ENCODE measurements around the gene VOPP1. TPM values are rescaled to one million over a fixed set of nuclear protein-coding genes. Genes with fewer than 3 reads are reported as not detected.

The VOPP1 gene
- total RNA-seq, 6 experiments from 2014 or later = 103 to 135 (median 122) TPM

- Mint-ChIP-seq H3K4me3 (0 out of 2 replicates have a peak overlapping the region, but pooled peaks have one; percentile 22), H3K9me3 (no peaks in the 10 kb centered on the region), H3K4me1 (ENCODE audit: low read depth) (peaks cover 58% of the 10 kb centered on the region), H3K27me3 (ENCODE audit: insufficient read depth) (no peaks in the 10 kb centered on the region; the same call in 1 of the 2 replicates), H3K36me3 (ENCODE audit: low read depth) (peaks cover 10% of the 10 kb centered on the region; the same call in 1 of the 2 replicates), H3K27ac (peak overlapping the region; percentile 83)
- DNase-seq = peak; percentile 61
- no peak for TF ChIP-seq CTCF (IDR thresholded peaks at IDR 0.05)
Measured at GRCh38 chr7:55509322-55509721, 63.0 kb downstream of the VOPP1 start.

GRCh38 chr7:55508221-55509011 is 63.9 kb downstream of the VOPP1 start:
- H3K9me3 Mint-ChIP-seq = no peaks in the 10 kb centered on the region
- peaks cover 10% of the 10 kb centered on the region; the same call in 1 of the 2 replicates for H3K36me3 Mint-ChIP-seq (ENCODE audit: low read depth)
- H3K27me3 Mint-ChIP-seq (ENCODE audit: insufficient read depth) = no peaks in the 10 kb centered on the region; the same call in 1 of the 2 replicates
- no peak overlapping the region for H3K4me3 Mint-ChIP-seq
- peaks cover 64% of the 10 kb centered on the region for H3K4me1 Mint-ChIP-seq (ENCODE audit: low read depth)
- no peak for TF ChIP-seq CTCF (IDR thresholded peaks at IDR 0.05)
- DNase-seq = no peak
- no peak overlapping the region for H3K27ac Mint-ChIP-seq

GRCh38 chr7:55507743-55508142 is 64.6 kb downstream of the VOPP1 start:
- H3K4me3 Mint-ChIP-seq = no peak overlapping the region
- no peak overlapping the region for H3K27ac Mint-ChIP-seq
- peaks cover 64% of the 10 kb centered on the region for H3K4me1 Mint-ChIP-seq (ENCODE audit: low read depth)
- no peaks in the 10 kb centered on the region for H3K9me3 Mint-ChIP-seq
- no peak for TF ChIP-seq CTCF (IDR thresholded peaks at IDR 0.05)
- peaks cover 15% of the 10 kb centered on the region for H3K36me3 Mint-ChIP-seq (ENCODE audit: low read depth)
- no peak for DNase-seq
- no peaks in the 10 kb centered on the region; the same call in 1 of the 2 replicates for H3K27me3 Mint-ChIP-seq (ENCODE audit: insufficient read depth)

GRCh38 chr7:55504967-55505658 is 67.2 kb downstream of the VOPP1 start:
- DNase-seq = no peak
- Mint-ChIP-seq H3K9me3 (no peaks in the 10 kb centered on the region), H3K4me3 (peak overlapping the region; percentile 50; the same call in 1 of the 2 replicates), H3K36me3 (ENCODE audit: low read depth) (peaks cover 15% of the 10 kb centered on the region), H3K27me3 (ENCODE audit: insufficient read depth) (no peaks in the 10 kb centered on the region; the same call in 1 of the 2 replicates), H3K27ac (peak overlapping the region; percentile 66; the same call in 1 of the 2 replicates), H3K4me1 (ENCODE audit: low read depth) (peaks cover 53% of the 10 kb centered on the region)
- TF ChIP-seq CTCF (IDR thresholded peaks at IDR 0.05) = no peak

- H3K36me3 Mint-ChIP-seq (ENCODE audit: low read depth) = peaks cover 18% of the 10 kb centered on the region
- no peak for TF ChIP-seq CTCF (IDR thresholded peaks at IDR 0.05)
- peak; percentile 24 for DNase-seq
- H3K4me3 Mint-ChIP-seq = 0 out of 2 replicates have a peak overlapping the region, but pooled peaks have one; percentile 16
- H3K9me3 Mint-ChIP-seq = no peaks in the 10 kb centered on the region
- peak overlapping the region; percentile 66 for H3K27ac Mint-ChIP-seq
- H3K27me3 Mint-ChIP-seq (ENCODE audit: insufficient read depth) = no peaks in the 10 kb centered on the region
- H3K4me1 Mint-ChIP-seq (ENCODE audit: low read depth) = peaks cover 45% of the 10 kb centered on the region
Measured at GRCh38 chr7:55504093-55504859, 68.0 kb downstream of the VOPP1 start.

Data from HFFc6 (cell line).